Panc1 (cell line): ENCODE data around the gene RPH3AL.

Source experiments
- CTCF ChIP-seq: fragments of 450-650 bp; IDR thresholded peaks from 2 replicates; pipeline ENCODE4 v1.5.1; 2017; ENCODE audit warnings: mild to moderate bottlenecking
- POLR2AphosphoS5 ChIP-seq: IDR thresholded peaks from 2 replicates; pipeline ENCODE4 v1.6.1; 2012; ENCODE audit warnings: mild to moderate bottlenecking, low read depth, low read length, moderate library complexity
- REST ChIP-seq, 2 experiments: IDR thresholded peaks; 2 replicates each; pipeline ENCODE4 v1.6.1; 2011 to 2012; ENCODE audit warnings: low read depth in 2 of 2, control low read depth in 1 of 2, low read length in 1 of 2, mild to moderate bottlenecking in 1 of 2, moderate library complexity in 1 of 2; ENCODE audit not compliant: insufficient read depth in 1 of 2
- TCF7L2 ChIP-seq: IDR thresholded peaks from 2 replicates; pipeline ENCODE4 v1.6.1; 2011; ENCODE audit warnings: mild to moderate bottlenecking, low read depth, low read length, inconsistent platforms

- no peak for TF ChIP-seq REST (IDR thresholded peaks at IDR 0.05; ENCODE audit: insufficient read depth in 1 of 2, low read depth in 2 of 2, low read length in 1 of 2)
- no peak for TF ChIP-seq CTCF
- TF ChIP-seq TCF7L2, result no peak
- no peak for TF ChIP-seq POLR2AphosphoS5
These were observed 21.5 kb downstream of the RPH3AL start for GRCh38 chr17:330993-331701.
